Measurements from ENCODE around the gene TEKT5.

GRCh38 chr16:10675216-10675615, 19.5 kb downstream of the TEKT5 start:
- TF ChIP-seq EZH2 (IDR thresholded peaks at IDR 0.05; ENCODE audit: low read length, missing control alignments) (no peak), CTCF (conservative IDR thresholded peaks at IDR 0.05 in 1 of 2, IDR thresholded peaks at IDR 0.05 in 1 of 2; ENCODE audit: low read depth in 1 of 2, low read length in 2 of 2) (no peak)

Data from fibroblast of lung (primary cell).